Stimulated activated CD8-positive, alpha-beta memory T cell treated with anti-CD3 and anti-CD28 coated beads, Interleukin-4, amount 100 ng/mL, for 24 hours (primary cell): ENCODE results near the gene IBA57.
A peak's percentile ranks its signal among the peaks of the same experiment; 100 is the strongest.

Source experiments
- DNase-seq: peaks from one replicate; pipeline ENCODE4 v3.0.0-alpha.2; 2020; ENCODE audit warnings: low read depth

IBA57 gene

DNA sequence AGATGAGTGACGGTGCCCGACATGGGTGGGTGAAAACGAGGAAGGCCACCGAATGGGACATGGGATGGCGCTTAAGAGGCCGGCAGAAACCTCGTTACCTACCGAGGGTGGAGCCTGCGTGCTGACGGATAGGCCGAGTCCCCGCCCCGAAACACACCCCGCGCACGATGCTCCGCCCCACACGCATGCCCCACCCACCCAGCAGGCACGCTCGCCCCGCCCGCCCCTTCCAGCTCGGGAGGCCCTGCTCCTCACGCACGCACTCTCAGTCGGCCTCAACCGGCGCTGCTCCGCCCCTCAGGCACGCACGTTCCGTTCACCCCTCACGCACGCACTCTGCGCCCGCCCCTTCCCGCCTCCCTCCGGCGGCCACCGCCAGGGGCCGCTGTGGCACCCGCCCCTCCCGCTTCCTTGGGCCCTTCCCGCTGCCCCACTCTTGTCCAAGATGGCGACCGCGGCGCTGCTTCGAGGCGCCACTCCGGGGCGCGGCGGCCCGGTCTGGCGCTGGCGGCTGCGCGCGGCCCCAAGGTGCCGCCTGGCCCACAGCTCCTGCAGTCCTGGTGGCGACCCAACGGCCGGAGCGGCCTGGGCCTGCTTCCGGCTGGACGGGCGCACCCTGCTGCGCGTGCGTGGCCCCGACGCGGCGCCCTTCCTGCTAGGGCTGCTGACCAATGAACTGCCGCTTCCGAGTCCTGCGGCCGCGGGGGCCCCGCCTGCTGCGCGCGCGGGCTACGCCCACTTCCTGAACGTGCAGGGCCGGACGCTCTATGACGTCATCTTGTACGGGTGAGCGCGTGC is at the start of gene IBA57:
TSS of gene IBA57 (plus strand) at position 433 of the 798 bp plus-strand sequence. CDS start at position 446, 13 bp downstream.
- peak; percentile 99 for DNase-seq

DNA sequence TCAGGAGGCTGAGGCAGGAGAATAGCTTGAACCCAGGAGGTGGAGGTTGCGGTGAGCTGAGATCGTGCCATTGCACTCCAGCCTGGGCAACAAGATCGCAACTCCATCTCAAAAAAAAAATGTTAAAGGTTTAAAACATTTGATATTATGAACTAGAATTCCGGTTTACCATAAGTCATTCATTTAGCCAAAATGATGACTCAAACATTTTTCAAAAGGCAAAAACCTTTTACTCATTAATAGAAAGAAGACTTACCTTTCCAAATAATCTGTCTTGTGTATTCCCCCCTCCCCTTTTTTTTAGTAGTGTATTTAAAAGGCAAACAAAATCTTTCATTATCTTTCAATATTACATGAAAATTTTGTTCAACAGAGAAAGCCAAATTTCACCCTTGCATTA is 48.3 kb upstream of the IBA57 start:
- no peak for DNase-seq

GRCh38 chr1:228118040-228118439 is 47.6 kb upstream of the IBA57 start:
- no peak for DNase-seq

DNA sequence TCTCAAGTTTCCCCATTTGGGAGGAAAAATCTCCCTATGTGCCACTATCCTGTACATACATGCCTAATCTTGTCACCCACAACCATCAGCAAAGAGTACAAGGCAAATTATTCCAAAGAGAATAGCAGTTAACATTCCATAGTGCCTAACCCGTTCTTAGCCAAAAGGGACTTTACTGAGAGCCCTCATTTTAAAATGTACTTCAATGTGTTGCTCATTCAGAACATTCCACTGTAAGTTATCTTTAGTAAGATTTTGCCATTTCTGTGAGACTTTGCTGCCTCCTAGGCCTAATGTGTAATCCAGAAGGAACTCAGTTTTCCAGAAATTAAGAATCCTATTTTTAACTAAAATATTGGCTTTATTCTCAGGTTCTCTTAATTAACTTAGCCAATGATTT is 45.3 kb upstream of the IBA57 start:
- DNase-seq, result no peak

GRCh38 chr1:228120857-228121489 is 44.6 kb upstream of the IBA57 start:
- no peak for DNase-seq

DNA sequence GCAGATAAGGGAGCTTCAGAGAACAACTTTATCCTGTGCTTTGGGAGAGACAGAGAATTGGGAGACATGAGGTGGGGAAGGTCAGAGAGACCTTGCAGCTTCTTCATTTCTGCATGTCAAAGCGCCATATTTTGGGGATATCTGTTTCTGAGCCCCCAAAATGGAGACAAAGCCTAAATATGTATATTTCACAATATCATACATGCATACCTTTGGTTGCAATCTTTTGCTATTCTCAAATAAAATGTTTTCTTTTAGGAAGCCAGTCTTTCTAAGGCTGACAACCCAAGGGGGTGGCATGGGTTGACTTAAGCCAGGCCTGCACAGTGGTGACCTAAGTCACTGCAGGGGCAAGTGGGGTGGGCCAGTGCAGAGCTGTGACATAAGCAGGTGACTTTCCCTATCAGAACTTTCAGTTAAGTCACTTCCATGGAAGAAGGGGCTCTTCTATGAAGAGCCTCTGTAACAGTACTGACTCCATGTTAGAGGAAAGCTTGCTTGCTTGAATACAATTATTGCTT is 42.6 kb upstream of the IBA57 start:
- DNase-seq, result no peak

DNA sequence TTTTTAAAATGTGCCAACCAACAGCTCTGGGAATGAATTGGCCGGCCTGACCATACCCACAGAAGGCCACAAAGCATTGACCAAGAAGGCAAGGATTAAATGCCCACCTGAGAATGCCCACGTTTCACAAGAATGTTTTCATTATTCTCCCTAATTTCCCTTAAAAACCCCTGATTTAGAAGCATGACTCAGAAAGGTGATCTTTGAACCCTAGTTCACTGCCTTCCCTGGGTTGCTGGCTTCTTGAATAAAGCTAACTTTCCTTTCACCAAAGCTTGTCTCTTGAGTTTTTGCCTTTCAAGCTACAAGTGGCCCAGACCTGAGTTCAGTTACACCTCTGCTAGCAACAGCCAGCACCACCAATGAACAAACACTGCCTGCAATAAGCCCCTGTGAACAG is 42.1 kb upstream of the IBA57 start:
- no peak for DNase-seq

- no peak for DNase-seq
These were observed 40.4 kb upstream of the IBA57 start for GRCh38 chr1:228125185-228125584.

DNA sequence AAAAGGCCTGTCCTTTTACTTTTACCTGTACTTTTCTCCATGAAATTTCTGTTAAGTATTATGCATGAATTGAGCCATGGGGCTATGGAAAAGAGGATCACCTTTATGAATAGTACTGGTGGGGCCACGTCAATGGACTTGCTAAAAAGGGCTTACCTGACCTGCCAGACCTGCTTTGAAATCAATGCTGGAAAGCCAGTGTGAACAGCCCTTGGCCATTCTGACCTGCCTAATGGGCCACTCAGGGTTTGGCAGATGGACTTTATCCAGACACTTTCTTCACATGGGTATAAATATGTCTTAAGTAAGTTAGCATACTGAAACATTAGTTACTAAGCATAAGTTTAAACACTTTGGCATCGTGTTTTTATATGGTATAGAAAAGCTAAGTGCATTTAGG is 33.8 kb upstream of the IBA57 start:
- DNase-seq, result no peak

GRCh38 chr1:228134591-228134990 is 31.0 kb upstream of the IBA57 start:
- DNase-seq, result no peak

DNA sequence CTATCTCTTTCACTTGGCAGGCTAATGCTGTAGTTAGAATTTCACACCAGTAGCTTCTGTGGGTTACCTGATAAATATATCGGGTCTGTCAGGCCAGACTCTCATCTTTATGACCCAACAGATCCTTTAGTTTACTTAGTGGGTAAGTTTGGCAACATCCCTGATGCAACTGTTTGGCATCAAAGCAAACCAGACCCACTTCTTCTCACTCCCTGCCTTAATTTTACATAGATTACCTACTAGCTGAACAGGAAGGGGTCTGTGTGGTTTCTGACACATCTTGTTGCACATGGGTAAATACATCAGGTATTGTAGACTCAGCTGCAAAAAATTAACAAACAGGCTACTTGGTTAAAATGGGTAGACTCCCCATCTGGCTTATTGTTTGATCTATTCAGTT is 28.7 kb upstream of the IBA57 start:
- no peak for DNase-seq

- no peak for DNase-seq
These were observed 26.1 kb upstream of the IBA57 start for GRCh38 chr1:228139406-228139930.

DNA sequence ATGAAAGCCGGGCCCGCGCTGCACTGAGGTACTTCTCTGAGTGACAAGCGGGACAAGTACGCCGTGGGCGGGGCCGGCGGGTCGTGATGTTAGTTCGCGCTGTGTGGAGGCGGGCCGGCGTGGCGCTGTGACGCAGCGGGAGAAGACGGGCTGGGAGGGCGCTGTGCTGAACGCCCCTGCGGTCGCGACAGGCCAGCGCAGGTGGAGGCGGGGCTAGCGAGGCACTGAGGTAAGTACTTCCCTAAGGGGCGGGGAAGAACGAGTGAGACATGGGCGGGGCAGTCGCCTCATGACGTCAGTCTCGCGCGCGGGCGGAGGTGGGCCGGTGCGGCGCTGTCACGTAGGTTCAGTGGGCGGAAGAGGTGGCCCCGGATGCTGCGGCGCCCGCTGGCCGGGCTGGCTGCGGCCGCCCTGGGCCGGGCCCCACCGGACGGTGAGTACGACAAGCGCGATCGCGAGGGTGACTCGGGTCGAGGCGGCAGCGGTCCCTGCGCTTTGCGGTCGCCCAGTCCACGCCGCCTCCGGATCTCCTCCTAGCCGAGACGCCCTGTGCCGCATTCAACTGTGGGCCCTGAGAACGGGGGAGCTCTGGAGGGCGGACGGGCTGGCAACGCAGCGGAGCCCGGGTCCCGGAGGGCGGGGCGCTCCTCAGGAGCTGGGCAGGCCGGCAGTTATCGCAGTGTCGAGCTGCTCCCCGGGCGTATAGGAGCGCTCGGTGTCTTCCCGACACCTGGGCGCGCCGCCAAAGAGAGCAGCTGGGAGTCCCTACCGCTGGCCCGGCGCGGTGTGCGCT is 25.5 kb upstream of the IBA57 start, which contains the start of gene GUK1:
TSS of gene GUK1 (plus strand) at position 349 of the 793 bp plus-strand sequence. CDS start at position 373, 24 bp downstream.
- peak; percentile 100 for DNase-seq

DNA sequence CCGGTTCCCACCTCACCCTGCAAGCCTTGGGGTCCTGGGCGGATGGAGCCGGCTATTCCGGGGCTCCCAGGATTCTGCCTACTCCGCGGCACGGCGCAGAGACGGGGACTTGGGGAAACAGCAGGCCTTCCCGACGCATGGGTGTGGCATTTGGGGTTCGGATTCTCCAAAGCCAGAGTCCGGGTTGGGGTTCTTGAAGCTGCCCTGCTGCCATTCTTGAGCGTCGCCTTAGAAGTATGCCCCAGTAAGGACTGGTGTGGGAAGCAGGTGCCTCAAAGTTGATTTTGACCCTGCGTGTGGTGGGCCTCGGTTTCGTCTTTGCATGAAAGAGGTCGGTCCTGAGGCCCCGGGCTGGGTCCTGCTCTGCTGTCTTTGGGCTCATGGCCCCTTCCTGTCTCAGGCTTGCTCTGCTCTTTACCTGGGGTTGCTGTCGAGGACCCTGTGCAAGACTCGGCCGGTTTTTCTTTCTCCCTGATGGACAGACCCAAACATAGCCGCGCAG is 24.8 kb upstream of the IBA57 start:
- DNase-seq, result no peak

- no peak for DNase-seq
These were observed 24.2 kb upstream of the IBA57 start for GRCh38 chr1:228141226-228142044.

DNA sequence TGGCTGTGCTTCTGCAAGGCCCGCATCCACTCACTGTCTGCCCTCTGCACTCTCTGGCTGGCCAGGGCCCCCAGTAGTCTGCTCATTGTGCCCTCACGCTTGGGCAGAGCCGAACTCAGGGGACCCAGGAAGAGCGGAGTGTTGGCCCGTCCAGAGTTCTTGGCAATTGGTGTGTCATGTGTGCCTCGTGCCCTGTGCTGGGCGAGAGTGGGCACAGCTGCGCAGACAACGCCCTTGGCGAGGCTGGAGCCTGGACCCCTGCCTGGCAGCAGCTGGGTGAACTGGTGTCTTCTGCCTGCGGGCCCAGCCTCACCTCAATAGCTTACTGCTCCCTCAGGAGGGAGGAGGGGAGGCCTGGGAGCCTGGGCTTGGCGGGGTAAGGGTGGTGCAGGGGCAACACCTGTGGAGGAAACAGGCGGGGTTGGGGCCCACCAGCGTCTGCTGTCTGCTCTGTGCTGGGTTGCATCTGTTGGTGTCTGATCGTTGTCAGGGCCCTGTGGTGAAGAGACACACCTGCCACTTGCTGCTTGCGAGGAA is 23.4 kb upstream of the IBA57 start:
- DNase-seq, result no peak

- DNase-seq, result no peak
These were observed 22.9 kb upstream of the IBA57 start for GRCh38 chr1:228142701-228143136.

GRCh38 chr1:228143480-228144192 is 22.0 kb upstream of the IBA57 start:
- no peak for DNase-seq

- DNase-seq, result no peak
These were observed 21.2 kb upstream of the IBA57 start for GRCh38 chr1:228144193-228144992.
